ENCODE data around the gene BCO1.

The BCO1 gene

GRCh38 chr16:81315271-81316175 lies 77.0 kb downstream of the BCO1 start:
- peak in 44 of 58 donors; percentile 2 to 54 (median 26) for DNase-seq

DNA sequence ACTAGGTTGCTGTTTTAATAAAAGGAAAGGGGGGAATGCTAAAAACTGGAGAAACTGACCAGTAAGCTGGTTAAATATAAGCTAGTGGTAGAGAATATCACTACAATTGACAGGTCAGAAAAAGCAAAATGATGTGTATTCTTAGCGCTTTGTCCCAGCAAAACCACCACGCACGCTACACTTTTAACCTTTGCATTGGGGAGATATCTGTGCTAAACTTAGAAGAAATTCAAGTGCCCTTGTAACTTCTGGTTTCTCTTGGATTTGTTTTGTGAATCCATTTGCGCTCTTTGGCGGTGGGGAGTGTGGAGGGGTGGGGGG lies 77.6 kb downstream of the BCO1 start:
- no peak for DNase-seq

- DNase-seq, result no peak
These were observed 80.2 kb downstream of the BCO1 start for GRCh38 chr16:81318711-81319110.

DNA sequence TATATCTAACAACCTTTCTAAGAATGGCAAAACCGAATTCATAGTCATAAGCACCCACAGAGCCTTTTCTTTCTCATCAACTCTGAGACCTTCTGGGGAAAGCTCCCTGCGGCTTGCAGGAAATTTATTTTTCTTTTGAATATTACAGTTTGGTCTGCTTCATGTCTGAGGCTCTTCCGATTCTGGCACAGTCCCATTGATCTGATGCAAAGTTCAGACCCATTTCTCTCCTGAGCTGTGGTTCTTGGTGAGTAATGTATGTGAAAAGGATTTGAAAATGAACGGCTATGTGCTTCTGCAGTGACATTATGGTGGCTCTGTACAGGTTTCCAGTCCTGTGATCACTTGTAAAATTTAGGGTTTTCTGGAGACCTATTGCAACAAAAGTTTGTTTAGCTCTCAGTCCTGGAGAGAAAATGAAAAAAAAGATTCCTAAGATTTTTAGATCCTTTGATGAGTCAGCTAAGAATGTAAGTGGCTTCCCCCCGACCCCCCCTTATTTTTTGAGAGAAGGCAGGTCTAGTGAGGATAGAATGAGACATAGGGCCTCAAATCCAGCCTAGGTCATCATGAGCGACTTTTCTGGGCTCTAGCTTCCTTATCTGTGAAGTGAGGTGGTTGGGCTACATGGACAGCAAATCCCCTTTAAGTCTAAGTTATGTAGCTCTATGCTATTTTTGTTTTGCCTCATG lies 80.9 kb downstream of the BCO1 start:
- DNase-seq, result no peak

DNA sequence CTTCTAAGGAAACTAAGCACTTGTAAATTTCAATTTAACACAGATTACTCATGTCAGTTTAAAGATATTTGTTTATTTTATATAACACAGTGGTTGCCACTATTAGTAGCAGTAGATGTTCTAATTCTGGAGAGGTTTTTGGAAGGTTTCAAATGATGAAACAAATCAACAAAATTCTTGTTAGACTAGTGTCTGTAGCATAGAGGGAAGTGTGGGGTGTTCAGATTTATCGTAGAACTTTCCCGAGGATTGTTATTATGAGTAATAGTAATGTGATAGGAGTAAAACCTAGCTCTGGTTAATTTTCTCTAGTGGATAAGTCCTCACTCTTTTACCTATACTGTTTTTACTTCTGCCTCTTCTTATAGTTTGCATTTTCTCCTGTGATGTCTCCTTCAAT lies 82.5 kb downstream of the BCO1 start:
- no peak for DNase-seq

DNA sequence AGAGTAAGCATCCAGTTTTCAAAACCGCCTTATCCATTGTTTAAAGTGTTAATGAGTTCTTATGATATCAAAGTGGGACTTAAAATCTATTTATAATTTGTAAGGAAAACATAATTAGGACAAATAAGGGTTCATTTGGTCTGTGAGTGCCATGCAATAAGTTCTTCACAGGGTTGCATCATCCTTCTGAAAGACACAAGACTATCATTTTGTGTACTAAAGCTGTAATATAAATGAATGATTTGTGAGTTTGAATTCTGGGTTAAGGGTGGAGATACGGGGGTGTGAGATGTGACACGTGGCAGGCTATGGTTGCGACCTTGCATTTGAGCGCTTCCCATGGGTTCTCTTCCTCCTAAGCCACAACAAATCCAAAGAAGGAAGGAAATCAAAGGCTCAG lies 83.0 kb downstream of the BCO1 start:
- no peak for DNase-seq

DNA sequence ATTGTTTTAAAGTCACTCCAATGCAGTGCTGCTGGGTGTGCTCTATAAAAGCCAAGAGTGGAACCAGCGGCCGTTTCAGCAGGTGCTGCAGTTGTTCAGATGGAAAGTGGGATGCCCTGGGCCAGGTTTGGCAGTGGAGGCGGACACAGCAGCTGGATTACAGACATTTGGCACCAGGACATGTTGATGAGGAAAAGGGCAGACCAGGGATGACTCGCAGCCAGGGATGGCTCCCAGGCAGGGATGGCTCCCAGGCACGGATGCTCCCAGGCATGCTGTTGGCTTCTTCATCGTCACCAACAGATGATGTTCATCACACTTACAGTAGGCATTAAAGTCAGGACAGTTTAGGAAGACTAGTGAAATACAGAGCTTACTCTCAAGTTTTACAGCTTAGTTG lies 86.3 kb downstream of the BCO1 start:
- no peak for DNase-seq

- peak in 3 of 58 donors; percentile 4 to 62 (median 23) for DNase-seq
These were observed 88.5 kb downstream of the BCO1 start for GRCh38 chr16:81327011-81327410.

DNA sequence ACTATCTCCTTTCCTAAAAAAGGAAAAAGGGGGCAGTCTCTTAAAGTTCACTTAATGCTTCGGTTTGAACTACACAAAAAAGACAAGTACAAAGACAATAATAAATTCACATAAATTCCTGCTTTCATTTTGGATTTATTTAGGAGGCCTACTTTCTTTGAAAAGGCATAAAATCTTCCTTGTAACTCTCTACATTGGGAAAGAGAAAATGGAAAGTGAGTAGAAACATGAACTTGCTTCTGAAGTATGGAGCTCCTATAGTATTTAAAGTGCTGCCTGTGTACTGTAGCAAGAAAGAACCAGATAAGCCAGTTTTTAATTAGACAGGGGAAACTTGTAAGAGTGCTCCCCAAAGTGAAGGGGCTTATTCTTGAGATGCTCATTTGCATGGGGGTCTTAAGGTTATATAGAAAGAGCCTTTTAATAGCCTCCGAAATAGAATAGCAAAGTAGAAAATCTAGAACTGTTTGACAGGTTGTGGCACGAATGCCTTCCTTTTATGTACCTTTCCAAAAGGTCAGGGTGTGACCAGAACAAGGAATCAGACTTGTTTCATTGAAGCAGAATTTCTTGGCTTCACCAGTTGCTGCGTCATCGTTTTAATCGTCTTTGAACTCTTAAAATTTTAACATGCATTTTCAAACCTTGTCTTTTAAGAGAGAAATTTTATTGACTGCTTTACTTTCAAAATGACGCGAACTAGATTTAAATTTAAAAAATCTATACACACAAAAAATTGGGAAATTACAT lies 89.1 kb downstream of the BCO1 start:
- no peak for DNase-seq

- DNase-seq, result no peak
These were observed 91.5 kb downstream of the BCO1 start for GRCh38 chr16:81329947-81330346.

GRCh38 chr16:81333356-81333755 lies 94.9 kb downstream of the BCO1 start:
- DNase-seq, result no peak

- DNase-seq, result no peak
These were observed 97.2 kb downstream of the BCO1 start for GRCh38 chr16:81335669-81336068.

DNA sequence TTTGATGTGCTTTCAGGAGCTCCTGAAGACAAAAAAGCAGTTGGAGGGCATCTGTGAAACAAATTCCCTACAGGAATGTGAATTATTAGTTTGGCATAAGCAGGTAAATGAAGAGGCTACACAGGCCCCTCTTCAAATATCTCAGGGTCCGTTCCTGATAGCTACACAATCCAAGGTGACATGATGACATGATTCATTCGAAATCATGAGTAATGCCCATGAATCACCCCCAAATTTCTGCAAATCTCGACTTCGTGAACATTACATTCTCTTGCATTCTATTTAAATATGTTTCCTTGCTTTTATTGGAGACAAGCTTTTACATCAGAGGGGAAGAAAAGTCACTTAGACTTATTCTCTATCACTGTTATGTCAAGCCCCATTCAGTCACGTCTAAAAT lies 98.6 kb downstream of the BCO1 start:
- no peak for DNase-seq
